ENCODE data around the gene PDZRN3. TPM values are rescaled to one million over a fixed set of nuclear protein-coding genes. Genes with fewer than 3 reads are reported as not detected.

Gene PDZRN3
- total RNA-seq, 1 donor from 2014 or later: 75.9 TPM

- no peak for DNase-seq (ENCODE audit: extremely low spot score in 2 of 2)
- no peaks in the 10 kb centered on the region for H3K9me3 ChIP-seq
- intact Hi-C loops (cut with DNase I): no loop called here
- no peaks in the 10 kb centered on the region for H3K36me3 ChIP-seq
- no peaks in the 10 kb centered on the region for H3K27me3 ChIP-seq
- H3K27ac ChIP-seq: no peak overlapping the region
- peaks cover 43% of the 10 kb centered on the region for H3K4me1 ChIP-seq
- TF ChIP-seq POLR2AphosphoS5 (IDR thresholded peaks at IDR 0.05; ENCODE audit: insufficient read depth in 1 of 2, low read depth in 1 of 2) (no peak), CTCF (IDR thresholded peaks at IDR 0.05) (no peak), POLR2A (IDR thresholded peaks at IDR 0.05) (no peak)
- H3K4me3 ChIP-seq: no peak overlapping the region
These were observed 133.5 kb downstream of the PDZRN3 start for GRCh38 chr3:73491287-73491662.

- TF ChIP-seq CTCF (IDR thresholded peaks at IDR 0.05) (no peak), POLR2AphosphoS5 (IDR thresholded peaks at IDR 0.05; ENCODE audit: insufficient read depth in 1 of 2, low read depth in 1 of 2) (peak in 1 of 2 donors; percentile 56), POLR2A (IDR thresholded peaks at IDR 0.05) (no peak)
- no peak overlapping the region for H3K27ac ChIP-seq
- intact Hi-C loops (cut with DNase I): no loop called here
- H3K9me3 ChIP-seq: no peaks in the 10 kb centered on the region
- DNase-seq (ENCODE audit: extremely low spot score in 2 of 2): peak in 1 of 2 donors; percentile 92
- H3K4me1 ChIP-seq: peaks cover 48% of the 10 kb centered on the region
- H3K36me3 ChIP-seq: no peaks in the 10 kb centered on the region
- H3K4me3 ChIP-seq: no peak overlapping the region
- no peaks in the 10 kb centered on the region for H3K27me3 ChIP-seq
These were observed 134.1 kb downstream of the PDZRN3 start for GRCh38 chr3:73490453-73491286.

- Histone ChIP-seq H3K4me1 (peaks cover 21% of the 10 kb centered on the region), H3K4me3 (no peak overlapping the region), H3K36me3 (no peaks in the 10 kb centered on the region), H3K9me3 (no peaks in the 10 kb centered on the region), H3K27ac (no peak overlapping the region), H3K27me3 (no peaks in the 10 kb centered on the region)
- no peak for TF ChIP-seq POLR2A (IDR thresholded peaks at IDR 0.05)
- TF ChIP-seq CTCF (IDR thresholded peaks at IDR 0.05): no peak
- no peak for TF ChIP-seq POLR2AphosphoS5 (IDR thresholded peaks at IDR 0.05; ENCODE audit: insufficient read depth in 1 of 2, low read depth in 1 of 2)
- DNase-seq (ENCODE audit: extremely low spot score in 2 of 2): no peak
- intact Hi-C loops (cut with DNase I): no loop called here
These were observed 138.8 kb downstream of the PDZRN3 start for GRCh38 chr3:73485877-73486330.

GRCh38 chr3:73484656-73485248 lies 140.0 kb downstream of the PDZRN3 start:
- Histone ChIP-seq H3K27ac (no peak overlapping the region), H3K36me3 (no peaks in the 10 kb centered on the region), H3K9me3 (no peaks in the 10 kb centered on the region), H3K4me1 (peaks cover 24% of the 10 kb centered on the region), H3K27me3 (no peaks in the 10 kb centered on the region), H3K4me3 (no peak overlapping the region)
- DNase-seq (ENCODE audit: extremely low spot score in 2 of 2): no peak
- intact Hi-C loops (cut with DNase I): no loop called here
- TF ChIP-seq POLR2A (IDR thresholded peaks at IDR 0.05) (no peak), POLR2AphosphoS5 (IDR thresholded peaks at IDR 0.05; ENCODE audit: insufficient read depth in 1 of 2, low read depth in 1 of 2) (no peak), CTCF (IDR thresholded peaks at IDR 0.05) (no peak)

- no peaks in the 10 kb centered on the region for H3K9me3 ChIP-seq
- no peak overlapping the region for H3K27ac ChIP-seq
- no peak for DNase-seq (ENCODE audit: extremely low spot score in 2 of 2)
- no peaks in the 10 kb centered on the region for H3K27me3 ChIP-seq
- H3K4me3 ChIP-seq: no peak overlapping the region
- peaks cover 33% of the 10 kb centered on the region for H3K4me1 ChIP-seq
- intact Hi-C loops (cut with DNase I): no loop called here
- TF ChIP-seq CTCF (IDR thresholded peaks at IDR 0.05) (no peak), POLR2A (IDR thresholded peaks at IDR 0.05) (no peak)
- H3K36me3 ChIP-seq: no peaks in the 10 kb centered on the region
These were observed 142.9 kb downstream of the PDZRN3 start for GRCh38 chr3:73481888-73482287.
